Kidney (tissue), 22 donors: ENCODE results near the gene DOLK. TPM values are rescaled to one million over a fixed set of nuclear protein-coding genes. Genes with fewer than 3 reads are reported as not detected.

Experiments used
- DNase-seq, 5 donors: peaks; one replicate each; pipeline ENCODE4 v3.0.0-alpha.2; 2013 to 2020
- FAIRE-seq: peaks from 2 replicates; lab custom pipeline; 2012; peaks lifted over from hg19 to GRCh38; lab: Jason Lieb, UNC
- H3K27ac ChIP-seq, 2 donors: one replicate each; pipeline ENCODE4 v1.7.0; 2013; ENCODE audit warnings: low read depth in 2 of 2, low read length in 2 of 2, inconsistent platforms in 1 of 2
- H3K27me3 ChIP-seq: one replicate; pipeline ENCODE4 v1.7.1; 2013; ENCODE audit warnings: low read length, inconsistent platforms; ENCODE audit not compliant: control insufficient read depth, insufficient read depth
- H3K36me3 ChIP-seq, 3 donors: one replicate each; pipeline versions ENCODE4 v1.7.0 to v1.7.1; 2013; ENCODE audit warnings: low read length in 3 of 3, control low read depth in 1 of 3, inconsistent platforms in 1 of 3; ENCODE audit not compliant: insufficient read depth in 3 of 3, control insufficient read depth in 2 of 3
- H3K4me1 ChIP-seq, 3 donors: one replicate each; pipeline versions ENCODE4 v1.7.0 to v1.7.1; 2013; ENCODE audit warnings: low read length in 3 of 3, inconsistent platforms in 1 of 3, low read depth in 1 of 3; ENCODE audit not compliant: control insufficient read depth in 2 of 3, insufficient read depth in 2 of 3
- H3K4me3 ChIP-seq, 3 donors: one replicate each; pipeline versions ENCODE4 v1.7.0 to v1.8.1; 2013; ENCODE audit warnings: low read length in 3 of 3, control low read depth in 1 of 3, inconsistent platforms in 1 of 3
- H3K9ac ChIP-seq, 3 donors: one replicate each; pipeline versions ENCODE4 v1.7.0 to v1.7.1; 2013; ENCODE audit warnings: low read length in 3 of 3, control low read depth in 1 of 3, inconsistent platforms in 1 of 3
- H3K9me3 ChIP-seq, 3 donors: one replicate each; pipeline versions ENCODE4 v1.7.0 to v1.7.1; 2013; ENCODE audit warnings: low read length in 3 of 3, control low read depth in 1 of 3, inconsistent platforms in 1 of 3; ENCODE audit not compliant: control insufficient read depth in 2 of 3, insufficient read depth in 1 of 3
- intact Hi-C: fragments of 100-400 bp; cut with DNase I; formaldehyde crosslinking; loops from one replicate; pipeline ENCODE4 v1.11.1; 2022
- long read RNA-seq, 10 donors: library from polyadenylated mRNA in 1 of 10; unstranded in 1 of 10; transcript quantifications; one replicate each; pipeline ENCODE4 v2.0.0 and lab custom pipeline, GENCODE V29; 2021 to 2026
- polyA plus RNA-seq: library from polyadenylated mRNA; stranded (reverse); fragments of 350-450 nt; fragmentation: Illumina TruSeq; extraction: RNeasy Lipid Tissue Mini Kit (QIAGEN cat#74804); gene quantifications from one replicate; pipeline ENCODE4 v1.2.3, GENCODE V29; 2014; ENCODE audit warnings: low read depth, low replicate concordance; ENCODE audit not compliant: insufficient read depth
- total RNA-seq: library from RNA; stranded (reverse); fragmentation: NEBNext Ultra II Directional; extraction: Animal tissue kit (Norgen Biotek cat#: 25700); gene quantifications from one replicate; pipeline ENCODE4 v1.2.1, GENCODE V29; 2021
- TF ChIP-seq, protein P1 (sequence below): IDR thresholded peaks from 3 replicates; pipeline ENCODE4 v1.5.1; 2012; ENCODE audit warnings: mild to moderate bottlenecking, moderate library complexity, borderline replicate concordance; ENCODE audit not compliant: insufficient read depth; ENCODE audit errors: extremely low read depth
- donor health status: control.
- donor health status: control.
- donor health status: control.
- donor health status: control.
- donor health status: control.
- donor health status: DM: yes; HTN: yes; CAD: no.
- donor health status: Normal renal cell carcinoma (clear cell type).

DOLK gene
- total RNA-seq (13.9 TPM), polyA plus RNA-seq (17.0 TPM)
- long read RNA-seq, donor 1, transcript DOLK-201 (1 exons, 2,090 nt) = major isoform, 14 of 14 reads
- long read RNA-seq, donor 1, partial matches to known transcripts = 0 of 14 reads
- long read RNA-seq, donor 1, other reads (novel, unspliced or antisense) = 0 of 14 reads
- long read RNA-seq, donor 2, transcript DOLK-201 (1 exons, 2,090 nt) = major isoform, 18 of 18 reads
- long read RNA-seq, donor 2, partial matches to known transcripts = 0 of 18 reads
- long read RNA-seq, donor 2, other reads (novel, unspliced or antisense) = 0 of 18 reads
- long read RNA-seq, donor 3, transcript DOLK-201 (1 exons, 2,090 nt) = major isoform, 23 of 23 reads
- long read RNA-seq, donor 3, partial matches to known transcripts = 0 of 23 reads
- long read RNA-seq, donor 3, other reads (novel, unspliced or antisense) = 0 of 23 reads
- long read RNA-seq, donor 4, transcript DOLK-201 (1 exons, 2,090 nt) = major isoform, 26 of 26 reads
- long read RNA-seq, donor 4, partial matches to known transcripts = 0 of 26 reads
- long read RNA-seq, donor 4, other reads (novel, unspliced or antisense) = 0 of 26 reads
- long read RNA-seq, donor 5, partial matches to known transcripts = 0 of 2 reads
- long read RNA-seq, donor 5, other reads (novel, unspliced or antisense) = 0 of 2 reads
- long read RNA-seq, donor 6, transcript DOLK-201 (1 exons, 2,090 nt) = major isoform, 8 of 8 reads
- long read RNA-seq, donor 6, partial matches to known transcripts = 0 of 8 reads
- long read RNA-seq, donor 6, other reads (novel, unspliced or antisense) = 0 of 8 reads
- long read RNA-seq, donor 7, transcript DOLK-201 (1 exons, 2,090 nt) = major isoform, 38 of 38 reads
- long read RNA-seq, donor 7, partial matches to known transcripts = 0 of 38 reads
- long read RNA-seq, donor 7, other reads (novel, unspliced or antisense) = 0 of 38 reads
- long read RNA-seq, donor 8, transcript DOLK-201 (1 exons, 2,090 nt) = major isoform, 29 of 29 reads
- long read RNA-seq, donor 8, partial matches to known transcripts = 0 of 29 reads
- long read RNA-seq, donor 8, other reads (novel, unspliced or antisense) = 0 of 29 reads
- long read RNA-seq, donor 9, transcript DOLK-201 (1 exons, 2,090 nt) = major isoform, 8 of 8 reads
- long read RNA-seq, donor 9, partial matches to known transcripts = 0 of 8 reads
- long read RNA-seq, donor 9, other reads (novel, unspliced or antisense) = 0 of 8 reads
- long read RNA-seq, donor 10, transcript DOLK-201 (1 exons, 2,090 nt) = major isoform, 32 of 32 reads
- long read RNA-seq, donor 10, partial matches to known transcripts = 0 of 32 reads
- long read RNA-seq, donor 10, other reads (novel, unspliced or antisense) = 0 of 32 reads

DNA sequence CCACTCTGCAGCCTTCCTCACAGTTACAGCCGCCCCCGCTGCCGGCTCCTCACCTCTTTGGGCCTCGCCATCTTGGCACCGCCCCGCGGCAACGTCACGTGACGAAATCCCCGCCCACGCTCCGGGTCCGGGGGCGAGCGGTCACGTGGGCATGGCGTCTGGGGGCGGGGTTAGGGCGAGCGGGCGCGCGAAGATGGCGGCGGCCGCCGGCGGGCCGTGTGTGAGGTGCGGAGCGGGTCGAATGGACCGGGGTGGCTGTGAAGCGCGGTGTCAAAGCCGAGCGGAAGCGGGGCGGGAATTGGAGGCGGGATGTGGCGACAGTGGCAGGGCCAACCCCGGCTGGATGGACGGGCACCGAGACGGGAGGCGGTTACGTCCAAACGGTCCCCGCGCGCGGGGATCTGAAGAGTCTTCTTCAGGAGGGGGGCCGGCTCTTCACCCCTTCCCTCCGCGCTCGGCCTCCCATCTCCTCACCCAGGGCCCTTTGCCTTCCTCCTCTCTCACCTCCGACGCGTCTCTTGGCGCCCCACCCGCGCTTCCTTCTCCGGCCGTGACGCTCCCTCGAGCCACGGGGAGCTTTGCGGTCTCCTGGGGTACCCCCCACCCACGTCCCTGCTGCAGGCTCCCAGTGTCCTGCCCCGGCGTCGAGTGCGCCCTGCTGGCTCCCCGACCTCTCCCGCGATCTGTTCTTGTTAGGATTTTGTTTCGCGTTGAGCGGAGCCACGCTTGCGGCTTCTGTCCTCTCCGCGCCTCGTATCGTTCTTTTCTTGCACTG lies at the start of gene DOLK, which contains the start of gene NUP188:
Gene DOLK, minus strand, starts transcription at position 77 of the 775 bp plus-strand sequence. CDS start 300 bp downstream, outside the sequence.
Gene NUP188, plus strand, starts transcription at position 173 of the 775 bp plus-strand sequence. Its CDS starts 21 bp downstream, at position 194.
- DNase-seq = peak; percentile 95 to 99 (median 97)
- intact Hi-C loops = no loop called here
- Histone ChIP-seq H3K4me3 (peak within 1 kb of the TSS; percentile 69 to 88 (median 75)), H3K4me1 (peaks cover 0 to 13% (median 4%) of the 10 kb centered on the region in 3 donors), H3K27me3 (no peaks in the 10 kb centered on the region), H3K36me3 (peaks cover 0 to 6% (median 0%) of the 10 kb centered on the region in 3 donors), H3K9me3 (no peaks in the 10 kb centered on the region), H3K27ac (peak within 1 kb of the TSS; percentile 89 to 90), H3K9ac (peak within 1 kb of the TSS; percentile 57 to 89 (median 88))
- no peak for FAIRE-seq
- TF ChIP-seq, protein P1, sequence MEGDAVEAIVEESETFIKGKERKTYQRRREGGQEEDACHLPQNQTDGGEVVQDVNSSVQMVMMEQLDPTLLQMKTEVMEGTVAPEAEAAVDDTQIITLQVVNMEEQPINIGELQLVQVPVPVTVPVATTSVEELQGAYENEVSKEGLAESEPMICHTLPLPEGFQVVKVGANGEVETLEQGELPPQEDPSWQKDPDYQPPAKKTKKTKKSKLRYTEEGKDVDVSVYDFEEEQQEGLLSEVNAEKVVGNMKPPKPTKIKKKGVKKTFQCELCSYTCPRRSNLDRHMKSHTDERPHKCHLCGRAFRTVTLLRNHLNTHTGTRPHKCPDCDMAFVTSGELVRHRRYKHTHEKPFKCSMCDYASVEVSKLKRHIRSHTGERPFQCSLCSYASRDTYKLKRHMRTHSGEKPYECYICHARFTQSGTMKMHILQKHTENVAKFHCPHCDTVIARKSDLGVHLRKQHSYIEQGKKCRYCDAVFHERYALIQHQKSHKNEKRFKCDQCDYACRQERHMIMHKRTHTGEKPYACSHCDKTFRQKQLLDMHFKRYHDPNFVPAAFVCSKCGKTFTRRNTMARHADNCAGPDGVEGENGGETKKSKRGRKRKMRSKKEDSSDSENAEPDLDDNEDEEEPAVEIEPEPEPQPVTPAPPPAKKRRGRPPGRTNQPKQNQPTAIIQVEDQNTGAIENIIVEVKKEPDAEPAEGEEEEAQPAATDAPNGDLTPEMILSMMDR = no peak

DNA sequence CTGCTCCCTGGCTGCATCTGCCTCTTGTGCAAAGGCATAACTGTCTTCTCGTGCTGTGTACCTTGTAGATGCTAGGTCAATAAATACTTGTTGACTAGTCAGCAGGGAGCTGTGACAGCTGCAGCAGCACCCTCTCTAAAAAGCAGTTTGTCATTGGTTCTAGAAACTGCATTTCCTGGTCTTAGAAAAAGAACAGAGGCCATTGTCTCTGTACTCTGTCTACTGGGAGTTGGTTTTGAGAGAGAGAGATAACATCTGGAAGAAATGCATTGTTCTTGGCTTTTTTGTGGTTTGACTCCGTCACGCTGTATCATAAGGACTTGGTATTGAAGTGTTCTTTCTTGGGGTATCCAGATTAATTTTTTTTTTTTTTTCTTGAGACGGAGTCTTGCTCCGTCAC lies 48.4 kb upstream of the DOLK start:
- intact Hi-C loops = no loop called here
- H3K27me3 ChIP-seq = no peaks in the 10 kb centered on the region
- H3K4me1 ChIP-seq = no peaks in the 10 kb centered on the region
- H3K4me3 ChIP-seq = no peak overlapping the region
- H3K9me3 ChIP-seq = no peaks in the 10 kb centered on the region
- H3K9ac ChIP-seq = no peak overlapping the region
- FAIRE-seq (no peak), DNase-seq (no peak)
- TF ChIP-seq, protein P1 = no peak
- H3K27ac ChIP-seq = no peak overlapping the region
- H3K36me3 ChIP-seq = peaks cover 14 to 51% (median 49%) of the 10 kb centered on the region in 3 donors

DNA sequence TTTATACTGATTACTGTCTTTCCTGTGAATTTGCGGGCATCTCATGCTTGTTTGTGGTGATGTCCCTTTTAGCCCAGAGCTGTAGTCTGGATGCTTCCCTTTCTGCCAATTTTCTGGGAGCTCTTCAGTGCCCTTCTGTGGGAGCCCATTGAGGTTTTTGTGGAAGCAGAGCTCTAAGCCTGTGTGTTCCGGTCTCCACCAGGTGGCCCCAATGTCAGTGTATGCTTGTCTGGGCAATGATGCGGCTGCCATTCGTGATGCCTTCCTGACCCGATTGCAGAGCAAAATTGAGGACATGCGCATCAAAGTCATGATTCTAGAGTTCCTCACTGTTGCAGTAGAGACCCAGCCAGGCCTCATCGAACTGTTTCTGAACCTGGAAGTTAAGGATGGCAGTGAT lies 45.6 kb upstream of the DOLK start:
- no peaks in the 10 kb centered on the region for H3K27me3 ChIP-seq

More for the DNA sequence above, 45.6 kb upstream of the DOLK start:
- Histone ChIP-seq H3K27ac (no peak overlapping the region), H3K9ac (no peak overlapping the region), H3K9me3 (no peaks in the 10 kb centered on the region), H3K36me3 (peaks cover 17 to 42% (median 39%) of the 10 kb centered on the region in 3 donors), H3K4me1 (no peaks in the 10 kb centered on the region), H3K4me3 (no peak overlapping the region)
- DNase-seq (peak in 4 of 5 donors; percentile 16 to 44 (median 32)), FAIRE-seq (no peak)
- intact Hi-C loops = no loop called here
- TF ChIP-seq, protein P1 = no peak
